NCI-H345 treated with DMSO at 0.1 percent for 48 hours (cell line): ENCODE results near the gene KCND2.

Experiments
- DNase-seq: peaks from one replicate; lab custom pipeline; 2025; ENCODE audit not compliant: unreplicated experiment; lab: John Stamatoyannopoulos, UW

The KCND2 gene

GRCh38 chr7:120405652-120406051, 132.7 kb downstream of the KCND2 start:
- DNase-seq: no peak

- DNase-seq: no peak
These were observed 134.0 kb downstream of the KCND2 start for GRCh38 chr7:120407010-120407409.

- DNase-seq: no peak
These were observed 139.4 kb downstream of the KCND2 start for GRCh38 chr7:120412139-120413050.

- no peak for DNase-seq
These were observed 140.2 kb downstream of the KCND2 start for GRCh38 chr7:120413164-120413563.

GRCh38 chr7:120417244-120417979, 144.4 kb downstream of the KCND2 start:
- DNase-seq: no peak

- no peak for DNase-seq
These were observed 148.2 kb downstream of the KCND2 start for GRCh38 chr7:120421151-120421651.

- no peak for DNase-seq
These were observed 158.0 kb downstream of the KCND2 start for GRCh38 chr7:120431016-120431415.

GRCh38 chr7:120436487-120437060, 163.6 kb downstream of the KCND2 start:
- DNase-seq: no peak

GRCh38 chr7:120441850-120442249, 168.9 kb downstream of the KCND2 start:
- no peak for DNase-seq

- no peak for DNase-seq
These were observed 169.9 kb downstream of the KCND2 start for GRCh38 chr7:120442838-120443237.

GRCh38 chr7:120444650-120445049, 171.7 kb downstream of the KCND2 start:
- no peak for DNase-seq

- no peak for DNase-seq
These were observed 172.3 kb downstream of the KCND2 start for GRCh38 chr7:120445276-120445675.

GRCh38 chr7:120452665-120453064, 179.7 kb downstream of the KCND2 start:
- no peak for DNase-seq

GRCh38 chr7:120456699-120457098, 183.7 kb downstream of the KCND2 start:
- DNase-seq: no peak

GRCh38 chr7:120460949-120461348, 188.0 kb downstream of the KCND2 start:
- DNase-seq: no peak

GRCh38 chr7:120462991-120463390, 190.0 kb downstream of the KCND2 start:
- no peak for DNase-seq

- DNase-seq: no peak
These were observed 191.1 kb downstream of the KCND2 start for GRCh38 chr7:120464104-120464503.

- DNase-seq: no peak
These were observed 194.7 kb downstream of the KCND2 start for GRCh38 chr7:120467676-120468075.

- no peak for DNase-seq
These were observed 195.6 kb downstream of the KCND2 start for GRCh38 chr7:120468611-120469010.

GRCh38 chr7:120472892-120473291, 199.9 kb downstream of the KCND2 start:
- no peak for DNase-seq

- DNase-seq: no peak
These were observed 200.4 kb downstream of the KCND2 start for GRCh38 chr7:120473352-120473751.

- no peak for DNase-seq
These were observed 203.0 kb downstream of the KCND2 start for GRCh38 chr7:120475994-120476393.
